Measurements from ENCODE around the gene SIK1. TPM values are rescaled to one million over a fixed set of nuclear protein-coding genes. Genes with fewer than 3 reads are reported as not detected.

SIK1 gene
- total RNA-seq, result 1.2 and 1.4 TPM in 2 replicates

DNA sequence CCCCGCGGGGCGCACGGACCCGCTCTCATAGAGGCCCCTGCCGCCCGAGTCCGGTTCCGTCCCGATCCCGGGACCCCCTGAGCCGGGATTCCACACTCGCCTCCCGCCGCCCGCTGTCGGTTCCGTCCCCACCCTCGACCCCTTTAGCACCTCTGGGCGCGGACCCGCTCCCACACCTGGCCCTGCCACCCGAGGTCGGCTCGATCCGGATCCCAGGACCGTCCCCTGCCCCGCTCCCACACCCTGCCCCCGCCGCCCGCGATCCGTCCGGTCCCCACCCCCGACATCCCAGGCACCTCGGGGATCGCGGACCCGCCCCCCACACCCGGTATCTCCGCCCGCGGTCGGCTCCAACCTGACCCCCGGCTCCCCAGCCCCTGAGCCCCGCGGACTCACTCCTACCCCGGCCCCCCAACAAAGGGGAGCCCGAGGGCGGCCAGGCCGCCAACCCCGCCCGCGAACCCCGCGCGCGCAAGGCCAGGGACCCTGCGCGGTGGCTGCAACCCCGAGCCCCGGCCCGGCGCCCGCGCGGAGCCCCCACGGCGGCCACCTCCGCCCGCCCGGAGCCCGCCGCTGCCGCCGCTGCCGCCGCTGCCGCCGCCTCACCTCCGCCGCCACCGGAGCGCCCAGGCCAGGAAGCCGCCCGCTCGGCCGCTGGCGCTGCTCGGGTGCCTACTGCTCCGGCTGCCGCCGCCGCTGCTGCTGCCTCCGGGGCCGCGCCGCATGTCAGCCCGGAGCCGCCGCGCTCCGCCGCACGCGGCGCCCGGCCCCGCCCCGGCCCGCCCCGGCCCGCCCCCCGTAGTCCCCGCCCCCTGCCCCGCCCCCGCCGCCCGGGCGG is at the start of gene SIK1:
TSS of gene SIK1 (minus strand) at position 728 of the 838 bp plus-strand sequence. CDS start 953 bp downstream, outside the sequence.

Other genes starting within 250 kb of the SIK1 start
- gene HSF2BP, start 232.4 kb upstream of the SIK1 start, total RNA-seq, result 2.0 and 2.4 TPM in 2 replicates
- 25.8 and 28.2 TPM in 2 replicates for gene RRP1B, start 232.4 kb upstream of the SIK1 start, total RNA-seq

Data from articular chondrocyte of knee joint (primary cell).